Measurements from ENCODE around the gene SCAF11.

GRCh38 chr12:45895961-45896360 lies 94.4 kb downstream of the SCAF11 start:
- no peak for TF ChIP-seq CTCF (IDR thresholded peaks at IDR 0.05; ENCODE audit: poor library complexity)
- no peak for TF ChIP-seq EZH2 (IDR thresholded peaks at IDR 0.05; ENCODE audit: borderline replicate concordance)

All from hepatocyte (in vitro differentiated cells).